HepG2 (cell line): ENCODE data around the gene GCNT2. TPM values are rescaled to one million over a fixed set of nuclear protein-coding genes. Genes with fewer than 3 reads are reported as not detected.
A peak's percentile ranks its signal among the peaks of the same experiment; 100 is the strongest.

Experiments
- ATF3 ChIP-seq: sonication (generic); formaldehyde crosslinking; IDR thresholded peaks from 2 replicates; pipeline ENCODE4 v1.4.0; 2020; ENCODE audit warnings: missing genetic modification reagents
- CREB1 ChIP-seq, 2 experiments: fragments of 450-650 bp in 1 of 2; IDR thresholded peaks; 2 replicates each; pipeline ENCODE4 v1.6.1; 2016 to 2017; ENCODE audit warnings: control low read depth in 1 of 2, mild to moderate bottlenecking in 1 of 2, missing compliant biosample characterization in 1 of 2, missing genetic modification characterization in 1 of 2
- FOXP4 ChIP-seq: sonication (generic); formaldehyde crosslinking; IDR thresholded peaks from 2 replicates; pipeline ENCODE4 v1.4.0; 2020; ENCODE audit warnings: missing genetic modification reagents
- HMG20A ChIP-seq: IDR thresholded peaks from 2 replicates; pipeline ENCODE4 v1.6.1; 2016; ENCODE audit warnings: borderline replicate concordance
- MBD4 ChIP-seq: IDR thresholded peaks from 2 replicates; pipeline ENCODE4 v1.6.1; 2012; ENCODE audit warnings: low read length, inconsistent platforms, borderline replicate concordance
- MEF2D ChIP-seq: sonication (generic); formaldehyde crosslinking; IDR thresholded peaks from 2 replicates; pipeline ENCODE4 v1.5.1; 2020; ENCODE audit warnings: mild to moderate bottlenecking, missing genetic modification reagents
- PAF1 ChIP-seq: IDR thresholded peaks from 2 replicates; pipeline ENCODE4 v1.6.1; 2016; ENCODE audit warnings: missing genetic modification reagents, missing compliant biosample characterization
- POGK ChIP-seq: sonication (generic); formaldehyde crosslinking; conservative IDR thresholded peaks from 2 replicates; pipeline ENCODE4 v1.8.0; 2022; ENCODE audit warnings: mild to moderate bottlenecking, moderate library complexity, missing genetic modification reagents
- SALL2 ChIP-seq: sonication (generic); formaldehyde crosslinking; IDR thresholded peaks from 2 replicates; pipeline ENCODE4 v1.8.1; 2023; ENCODE audit warnings: mild to moderate bottlenecking, missing genetic modification reagents, inconsistent platforms
- TCF12 ChIP-seq, 2 experiments: fragments of 450-650 bp in 1 of 2; sonication (generic) in 1 of 2; formaldehyde crosslinking in 1 of 2; IDR thresholded peaks; 2 replicates each; pipeline versions ENCODE4 v1.6.1 to v1.8.0; 2017 to 2022; ENCODE audit warnings: antibody characterized with exemption in 1 of 2, mild to moderate bottlenecking in 1 of 2, missing genetic modification reagents in 1 of 2, moderate library complexity in 1 of 2
- ZBTB33 ChIP-seq: sonication (generic); formaldehyde crosslinking; IDR thresholded peaks from 2 replicates; pipeline ENCODE4 v1.4.0; 2020; ENCODE audit warnings: missing genetic modification reagents
- ZBTB7A ChIP-seq: sonication (generic); formaldehyde crosslinking; IDR thresholded peaks from 2 replicates; pipeline ENCODE4 v1.8.0; 2022; ENCODE audit warnings: mild to moderate bottlenecking, missing genetic modification reagents
- ZFP36 ChIP-seq: fragments of 150-350 bp; IDR thresholded peaks from 2 replicates; pipeline ENCODE4 v1.6.1; 2018; ENCODE audit warnings: borderline replicate concordance, low read length, low read depth; ENCODE audit not compliant: partially characterized antibody
- ZNF512 ChIP-seq: sonication (generic); formaldehyde crosslinking; IDR thresholded peaks from 2 replicates; pipeline ENCODE4 v1.4.0; 2020; ENCODE audit warnings: mild to moderate bottlenecking, missing genetic modification reagents
- ZNF704 ChIP-seq: sonication (generic); formaldehyde crosslinking; IDR thresholded peaks from 2 replicates; pipeline ENCODE4 v1.8.1; 2023; ENCODE audit warnings: mild to moderate bottlenecking, inconsistent platforms, moderate library complexity, missing genetic modification reagents, borderline replicate concordance
- ZNF747 ChIP-seq: sonication (generic); formaldehyde crosslinking; IDR thresholded peaks from 2 replicates; pipeline ENCODE4 v1.8.1; 2023; ENCODE audit warnings: missing genetic modification reagents, mild to moderate bottlenecking, borderline replicate concordance
- ZNF781 ChIP-seq: sonication (generic); formaldehyde crosslinking; IDR thresholded peaks from 2 replicates; pipeline ENCODE4 v1.5.1; 2020; ENCODE audit warnings: borderline replicate concordance, mild to moderate bottlenecking, missing genetic modification reagents; ENCODE audit errors: not compliant biosample characterization
- polyA plus RNA-seq, 8 experiments: library from polyadenylated mRNA; depleted of rRNA in 3 of 8; stranded (reverse) in 7 of 8; unstranded in 1 of 8; fragments of >200 nt; fragmentation: Illumina TruSeq in 4 of 8; extraction: Trizol in 4 of 8; gene quantifications; 2 replicates each; pipeline versions ENCODE4 v1.2.1 to v1.2.3, GENCODE V29; 2011 to 2016; ENCODE audit warnings: low read depth in 4 of 8, missing spikeins in 1 of 8, mixed read lengths in 1 of 8; ENCODE audit not compliant: insufficient read depth in 1 of 8
- total RNA-seq, 5 experiments: library from RNA; depleted of rRNA; stranded (reverse); fragments of >200 nt; fragmentation: Illumina TruSeq; extraction: Trizol; gene quantifications; 2 replicates each; pipeline ENCODE4 v1.2.3, GENCODE V29; 2016; ENCODE audit warnings: low read depth in 1 of 5

The GCNT2 gene
- total and polyA plus RNA-seq, 2 of the 13 experiments (the other 11 are each of a cell fraction or from before 2014, with no cell fraction given), result 11.8 to 31.9 TPM

- TF ChIP-seq ZNF747, result no peak
- TF ChIP-seq MEF2D (CRISPR knock-in tag), result no peak
- TF ChIP-seq POGK (CRISPR knock-in tag), result peak; percentile 80
- no peak; the same call in 1 of the 2 replicates for TF ChIP-seq CREB1 (IDR thresholded peaks at IDR 0.05)
- peak; percentile 79 for TF ChIP-seq CREB1 (CRISPR knock-in tag; IDR thresholded peaks at IDR 0.05)
- no peak for TF ChIP-seq ZNF704 (CRISPR knock-in tag)
- TF ChIP-seq PAF1 (CRISPR knock-in tag), result no peak
- TF ChIP-seq ZBTB7A, result 0 out of 2 replicates have a peak, but pooled peaks have one; percentile 26
- no peak for TF ChIP-seq ATF3 (CRISPR knock-in tag)
- TF ChIP-seq HMG20A (CRISPR knock-in tag), result peak; percentile 97
- TF ChIP-seq SALL2 (CRISPR knock-in tag), result no peak
- TF ChIP-seq ZBTB33 (CRISPR knock-in tag), result peak; percentile 68
- TF ChIP-seq FOXP4 (CRISPR knock-in tag), result peak; percentile 87
- no peak for TF ChIP-seq ZNF512 (CRISPR knock-in tag)
- no peak for TF ChIP-seq ZNF781 (CRISPR knock-in tag)
- TF ChIP-seq TCF12 (IDR thresholded peaks at IDR 0.05), result no peak
- no peak for TF ChIP-seq TCF12 (CRISPR knock-in tag; IDR thresholded peaks at IDR 0.05)
- no peak for TF ChIP-seq ZFP36
- TF ChIP-seq MBD4, result no peak
These were observed 15.6 kb upstream of the GCNT2 start (continued) for GRCh38 chr6:10505529-10505928.
